NAMALWA (cell line): Measurements from ENCODE around the gene ZCCHC24.
A peak's percentile ranks its signal among the peaks of the same experiment; 100 is the strongest.

Source experiments
- DNase-seq: peaks from one replicate; pipeline ENCODE4 v3.0.0-alpha.2; 2015; ENCODE audit warnings: low spot score

Gene ZCCHC24

GRCh38 chr10:79445977-79446757, 743 bp upstream of the ZCCHC24 start:
- DNase-seq, result no peak

GRCh38 chr10:79444199-79445119, 965 bp downstream of the ZCCHC24 start:
- DNase-seq, result peak; percentile 39

GRCh38 chr10:79443338-79444198, 1.9 kb downstream of the ZCCHC24 start:
- DNase-seq, result no peak

- DNase-seq, result no peak
These were observed 3.0 kb downstream of the ZCCHC24 start for GRCh38 chr10:79442171-79443040.

GRCh38 chr10:79441433-79441832, 4.0 kb downstream of the ZCCHC24 start:
- no peak for DNase-seq

GRCh38 chr10:79440281-79440680, 5.1 kb downstream of the ZCCHC24 start:
- no peak for DNase-seq

- DNase-seq, result no peak
These were observed 6.7 kb downstream of the ZCCHC24 start for GRCh38 chr10:79438699-79439085.

- DNase-seq, result no peak
These were observed 7.3 kb downstream of the ZCCHC24 start for GRCh38 chr10:79438021-79438698.

GRCh38 chr10:79437111-79437814, 8.2 kb downstream of the ZCCHC24 start:
- no peak for DNase-seq

- no peak for DNase-seq
These were observed 8.6 kb downstream of the ZCCHC24 start for GRCh38 chr10:79436850-79437103.

- DNase-seq, result no peak
These were observed 9.2 kb downstream of the ZCCHC24 start for GRCh38 chr10:79436066-79436849.

- no peak for DNase-seq
These were observed 10.0 kb downstream of the ZCCHC24 start for GRCh38 chr10:79435271-79436065.

GRCh38 chr10:79434821-79435251, 10.6 kb downstream of the ZCCHC24 start:
- no peak for DNase-seq

- DNase-seq, result no peak
These were observed 11.2 kb downstream of the ZCCHC24 start for GRCh38 chr10:79434223-79434687.

GRCh38 chr10:79433324-79434222, 11.9 kb downstream of the ZCCHC24 start:
- no peak for DNase-seq

- DNase-seq, result no peak
These were observed 13.3 kb downstream of the ZCCHC24 start for GRCh38 chr10:79431891-79432831.
